Cerebellar cortex (tissue), 1 donor: Measurements from ENCODE around the gene COG4.
"Not testable (repeated sequence)": the region's sequence is repeated elsewhere in the genome, so short reads cannot be mapped to it uniquely, and the experiment has no call there.

Source experiments
- DNase-seq: peaks from one replicate; pipeline ENCODE4 v3.0.0-alpha.2; 2015; ENCODE audit warnings: low spot score

The COG4 gene

GRCh38 chr16:70457446-70458166 is 65.7 kb downstream of the COG4 start:
- no peak for DNase-seq

- no peak for DNase-seq
These were observed 67.4 kb downstream of the COG4 start for GRCh38 chr16:70455910-70456309.

GRCh38 chr16:70454222-70455034 is 68.9 kb downstream of the COG4 start, which contains the start of gene FCSK:
FCSK (plus strand) TSS chr16:70454595; CDS start chr16:70463191, 8,596 bp downstream.
- peak; percentile 82 for DNase-seq

DNA sequence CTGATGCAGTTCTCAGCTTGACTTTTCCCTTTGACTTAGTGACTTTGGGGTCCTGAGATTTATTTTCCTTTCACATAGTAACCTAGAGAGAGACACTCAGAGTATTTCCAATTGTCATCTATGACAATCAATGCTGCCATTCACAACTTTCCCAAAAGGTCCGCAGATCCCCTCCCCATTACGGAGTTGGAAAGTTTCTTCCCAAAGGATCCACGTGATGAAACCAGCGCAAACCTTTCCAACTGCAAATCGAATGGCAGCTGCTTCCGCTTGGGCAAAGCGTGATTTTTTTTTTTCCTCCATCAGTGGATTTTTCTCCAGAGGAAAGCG is 69.5 kb downstream of the COG4 start:
- no peak for DNase-seq

GRCh38 chr16:70453117-70453891 is 70.0 kb downstream of the COG4 start:
- no peak for DNase-seq

DNA sequence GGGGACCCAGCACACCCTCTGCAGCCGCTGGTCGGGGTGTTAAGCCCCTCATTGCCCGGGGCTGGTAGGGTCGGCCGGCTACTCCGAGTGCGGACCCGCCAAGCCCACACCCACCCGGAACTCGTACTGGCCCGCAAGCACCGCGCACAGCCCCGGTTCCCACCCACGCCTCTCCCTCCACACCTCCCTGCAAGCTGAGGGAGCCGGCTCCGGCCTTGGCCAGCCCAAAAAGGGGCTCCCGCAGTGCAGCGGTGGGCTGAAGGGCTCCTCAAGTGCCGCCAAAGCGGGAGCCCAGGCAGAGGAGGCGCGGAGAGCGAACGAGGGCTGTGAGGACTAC is 72.4 kb downstream of the COG4 start:
- DNase-seq = not testable (repeated sequence)

- DNase-seq = not testable (repeated sequence)
These were observed 73.0 kb downstream of the COG4 start for GRCh38 chr16:70450142-70451003.

DNA sequence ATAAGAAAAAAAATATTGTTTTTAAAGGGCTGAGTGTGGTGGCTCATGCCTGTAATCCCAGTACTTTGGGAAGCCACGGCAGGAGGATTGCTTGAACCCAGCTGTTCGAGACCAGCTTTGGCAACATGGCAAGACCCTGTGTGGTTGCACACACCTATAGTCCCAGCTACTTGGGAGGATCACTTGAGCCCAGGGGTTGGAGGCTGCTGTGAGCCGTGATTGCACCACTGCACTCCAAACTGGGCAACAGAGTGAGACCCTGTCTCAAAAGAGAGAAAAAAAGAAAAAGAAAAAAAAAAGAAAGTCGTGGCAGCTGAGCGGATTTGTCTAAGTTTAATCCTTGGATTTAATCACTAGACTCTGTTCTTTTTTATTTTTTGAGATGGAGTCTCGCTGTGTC is 75.3 kb downstream of the COG4 start:
- no peak for DNase-seq

- no peak for DNase-seq
These were observed 78.9 kb downstream of the COG4 start for GRCh38 chr16:70444249-70445063.

GRCh38 chr16:70442344-70442743 is 81.0 kb downstream of the COG4 start:
- DNase-seq = no peak

- no peak for DNase-seq
These were observed 81.9 kb downstream of the COG4 start for GRCh38 chr16:70441406-70441990.

GRCh38 chr16:70440009-70440692 is 83.2 kb downstream of the COG4 start:
- DNase-seq = no peak

DNA sequence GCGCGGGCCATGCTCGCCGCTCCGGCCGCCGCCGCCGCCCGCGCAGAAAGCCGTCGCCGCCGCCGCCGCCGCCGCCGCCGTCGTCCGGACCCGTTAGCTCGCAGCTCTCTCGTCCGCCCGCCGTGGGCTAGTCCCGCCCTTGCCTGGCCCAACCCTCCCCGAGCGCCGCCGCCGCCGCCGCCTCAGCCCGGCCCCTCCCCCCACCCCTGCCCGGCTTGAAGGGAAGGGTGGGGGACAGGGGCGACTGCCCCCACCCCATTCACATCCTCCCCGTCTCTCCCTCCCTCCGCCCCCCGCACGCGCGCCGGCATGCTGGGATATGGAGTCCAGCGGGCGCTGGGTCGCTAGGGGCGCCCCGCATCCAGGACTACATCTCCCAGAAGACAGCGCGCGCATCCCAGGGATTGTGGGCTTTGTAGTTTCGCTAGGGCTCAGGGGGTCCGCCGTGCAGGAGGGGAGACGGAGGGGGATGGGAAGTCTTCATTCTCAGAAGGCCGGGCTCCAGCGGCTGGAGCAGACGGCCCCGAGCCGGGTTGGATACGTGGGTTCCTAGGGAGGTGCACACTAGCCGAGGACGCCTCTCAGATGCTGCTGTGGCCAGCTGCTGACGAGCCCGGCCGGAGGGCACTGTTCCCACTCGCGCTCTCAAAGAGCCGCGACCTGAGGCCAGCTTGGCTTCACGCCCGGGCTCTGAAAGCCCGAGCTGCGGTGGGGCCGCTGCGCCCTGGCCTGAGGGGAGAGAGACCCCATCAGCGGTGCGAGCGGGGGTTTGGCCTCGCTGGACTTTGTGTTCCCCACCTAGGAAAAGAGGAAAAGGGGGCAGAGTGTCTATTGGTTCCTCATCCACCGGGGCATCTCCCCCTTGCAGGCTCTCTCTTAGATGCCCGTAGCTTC is 84.1 kb downstream of the COG4 start, which contains the start of gene ST3GAL2:
ST3GAL2 (minus strand) TSS at position 132 of the 894 bp plus-strand sequence. CDS start 40,570 bp downstream, outside the sequence.
- peak; percentile 96 for DNase-seq

DNA sequence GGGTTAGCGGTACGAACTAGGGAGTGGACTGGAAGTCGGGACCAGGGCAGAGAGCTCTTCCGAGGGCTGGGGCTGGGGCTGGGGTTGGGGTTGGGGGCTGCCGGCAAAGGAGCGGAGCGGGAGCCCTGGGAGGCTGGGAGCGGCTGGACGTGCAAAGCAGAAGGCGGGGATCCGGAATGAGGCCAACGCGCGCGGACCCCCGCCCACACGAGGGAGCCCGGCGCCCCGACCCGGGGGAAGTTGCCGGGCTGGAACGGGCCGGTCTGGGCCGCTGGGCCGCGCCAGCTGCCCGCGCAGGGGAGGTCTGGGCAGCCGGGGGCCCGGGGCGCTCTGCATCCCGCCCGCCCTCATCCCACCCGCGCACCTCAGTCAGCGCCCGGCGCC is 84.8 kb downstream of the COG4 start:
- no peak for DNase-seq

DNA sequence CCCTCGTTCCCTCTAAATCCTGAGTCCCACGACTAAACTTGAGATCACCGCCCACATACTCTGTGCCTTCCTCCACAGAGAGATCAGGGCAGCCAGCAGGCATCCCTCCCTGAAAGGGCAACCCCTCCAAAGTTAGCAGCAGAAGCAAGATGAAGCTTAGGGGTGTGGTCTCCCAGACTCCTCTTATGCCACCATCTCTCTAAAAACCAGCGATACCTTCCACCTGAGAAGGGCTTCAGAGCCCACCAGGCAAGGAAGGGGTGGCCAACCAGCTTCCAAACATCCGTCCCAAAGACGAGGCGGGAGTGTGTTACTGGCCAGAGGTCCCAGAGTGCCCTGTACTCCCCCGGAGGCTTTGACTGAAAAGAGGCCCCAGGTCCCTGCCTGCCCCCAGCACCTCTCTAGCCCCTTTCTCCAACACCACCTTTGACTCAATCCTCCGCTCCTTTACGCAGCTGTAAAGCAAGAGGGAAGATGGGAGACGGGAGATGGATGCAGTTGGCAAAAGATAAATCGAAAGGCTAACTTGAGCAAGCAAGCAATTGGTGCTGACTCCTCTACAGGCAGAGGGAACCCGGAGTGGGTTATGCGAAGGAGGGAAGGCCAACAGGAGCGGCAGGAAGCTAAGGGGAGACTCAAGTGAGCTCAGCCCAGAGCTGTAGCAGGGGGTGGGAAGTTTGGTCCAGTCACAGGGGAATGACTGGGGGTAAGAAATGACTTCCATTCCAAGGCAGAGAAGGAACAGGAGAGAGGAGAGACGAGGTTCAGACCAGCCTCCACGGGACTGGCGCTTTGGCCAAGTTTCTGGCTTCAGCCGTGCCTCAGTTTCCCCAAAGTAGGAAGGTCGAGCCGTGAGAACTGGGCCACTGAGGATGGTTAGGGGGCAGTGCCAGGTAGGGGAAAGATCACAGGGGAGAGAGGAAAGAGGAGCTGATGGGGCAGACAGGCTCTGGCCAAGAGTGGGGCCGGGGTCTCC is 85.5 kb downstream of the COG4 start:
- DNase-seq = no peak

DNA sequence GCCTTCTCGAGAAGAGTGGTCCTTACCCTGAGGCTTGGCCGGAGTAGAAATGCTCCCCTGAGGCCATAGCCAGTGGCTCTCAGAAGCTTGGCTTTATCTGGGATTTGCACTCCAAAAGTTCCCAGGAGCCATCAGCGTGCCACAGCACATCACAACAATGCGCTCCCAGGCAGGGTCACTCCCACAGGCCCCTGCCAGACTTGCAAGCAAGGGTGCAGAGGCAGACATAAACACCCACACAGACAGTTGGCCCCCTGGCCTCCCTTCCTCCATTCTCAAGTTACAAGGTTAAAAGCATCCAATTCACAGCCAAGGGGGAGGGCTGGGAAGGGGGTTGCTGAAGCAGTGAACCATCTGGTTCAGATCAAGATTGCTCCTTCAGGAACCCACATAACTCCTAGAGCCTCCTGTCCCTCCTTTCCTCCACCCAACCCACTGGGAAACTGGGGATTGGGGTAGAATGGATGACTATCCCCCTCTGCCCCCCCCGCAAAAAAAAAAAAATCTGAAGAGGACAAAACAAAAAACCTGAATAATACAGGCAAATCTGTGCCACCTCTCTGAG is 86.3 kb downstream of the COG4 start:
- DNase-seq = no peak
